Measurements from ENCODE around the gene HCRTR1.
A peak's percentile ranks its signal among the peaks of the same experiment; 100 is the strongest.

The HCRTR1 gene

GRCh38 chr1:31650161-31651088 lies 32.9 kb downstream of the HCRTR1 start:
- DNase-seq, result no peak

GRCh38 chr1:31651089-31651420 lies 33.6 kb downstream of the HCRTR1 start:
- no peak for DNase-seq

GRCh38 chr1:31651766-31652165 lies 34.3 kb downstream of the HCRTR1 start:
- no peak for DNase-seq

GRCh38 chr1:31652891-31653499 lies 35.5 kb downstream of the HCRTR1 start:
- no peak for DNase-seq

- no peak for DNase-seq
Observed at GRCh38 chr1:31653717-31654473, 36.4 kb downstream of the HCRTR1 start.

- no peak for DNase-seq
Observed at GRCh38 chr1:31654474-31654776, 36.9 kb downstream of the HCRTR1 start.

- DNase-seq, result no peak
Observed at GRCh38 chr1:31655104-31655503, 37.6 kb downstream of the HCRTR1 start.

- no peak for DNase-seq
Observed at GRCh38 chr1:31655756-31656155, 38.3 kb downstream of the HCRTR1 start.

- DNase-seq, result no peak
Observed at GRCh38 chr1:31657020-31657804, 39.7 kb downstream of the HCRTR1 start.

- DNase-seq, result no peak
Observed at GRCh38 chr1:31657972-31658510, 40.6 kb downstream of the HCRTR1 start.

- no peak for DNase-seq
Observed at GRCh38 chr1:31658721-31659120, 41.2 kb downstream of the HCRTR1 start.

GRCh38 chr1:31659889-31660288 lies 42.4 kb downstream of the HCRTR1 start:
- no peak for DNase-seq

GRCh38 chr1:31660871-31661455 lies 43.5 kb downstream of the HCRTR1 start:
- no peak for DNase-seq

GRCh38 chr1:31661856-31662255 lies 44.4 kb downstream of the HCRTR1 start:
- no peak for DNase-seq

GRCh38 chr1:31662463-31662862 lies 45.0 kb downstream of the HCRTR1 start:
- no peak for DNase-seq

- peak in 1 of 2 experiments; percentile 41 for DNase-seq
Observed at GRCh38 chr1:31663622-31664452, 46.3 kb downstream of the HCRTR1 start.

- no peak for DNase-seq
Observed at GRCh38 chr1:31664528-31664927, 47.0 kb downstream of the HCRTR1 start.

GRCh38 chr1:31665234-31665878 lies 47.9 kb downstream of the HCRTR1 start:
- no peak for DNase-seq

GRCh38 chr1:31666263-31666963 lies 48.9 kb downstream of the HCRTR1 start:
- DNase-seq, result no peak
